ENCODE results near the gene EXT2. TPM values are rescaled to one million over a fixed set of nuclear protein-coding genes. Genes with fewer than 3 reads are reported as not detected.

EXT2 gene
- total RNA-seq, 4 donors from 2014 or later = 47.8 to 80.4 (median 68.0) TPM

- Histone ChIP-seq H3K27me3 (no peaks in the 10 kb centered on the region), H3K36me3 (peaks cover 0 to 4% (median 0%) of the 10 kb centered on the region in 4 donors), H3K4me1 (peaks cover 0 to 4% (median 0%) of the 10 kb centered on the region in 4 donors), H3K9me3 (peaks cover 0 to 19% (median 14%) of the 10 kb centered on the region in 4 donors), H3K27ac (replicated peaks in 1 of 4) (no peak overlapping the region), H3K4me3 (no peak overlapping the region)
- DNase-seq (ENCODE audit: extremely low spot score) = no peak
- TF ChIP-seq CTCF (IDR thresholded peaks at IDR 0.05) = no peak
- no peak for TF ChIP-seq EP300 (IDR thresholded peaks at IDR 0.05)
- TF ChIP-seq POLR2A (IDR thresholded peaks at IDR 0.05; ENCODE audit: low read depth) = no peak
- no peak for TF ChIP-seq POLR2AphosphoS5 (IDR thresholded peaks at IDR 0.05)
- intact Hi-C loops (cut with DNase I) = no loop called here
- WGBS = 64% methylated on average over 4 of the region's 4 CpGs
Measured at GRCh38 chr11:44256673-44257291, 161.3 kb downstream of the EXT2 start.

GRCh38 chr11:44257338-44258189 is 162.1 kb downstream of the EXT2 start:
- H3K36me3 ChIP-seq = no peaks in the 10 kb centered on the region
- H3K4me3 ChIP-seq = no peak overlapping the region
- no peak for DNase-seq (ENCODE audit: extremely low spot score)
- intact Hi-C loops (cut with DNase I) = no loop called here
- 97% methylated on average over 8 of the region's 8 CpGs for WGBS
- H3K4me1 ChIP-seq = peaks cover 0 to 4% (median 0%) of the 10 kb centered on the region in 4 donors
- TF ChIP-seq POLR2A (IDR thresholded peaks at IDR 0.05; ENCODE audit: low read depth) (no peak), POLR2AphosphoS5 (IDR thresholded peaks at IDR 0.05) (no peak), EP300 (IDR thresholded peaks at IDR 0.05) (no peak), CTCF (IDR thresholded peaks at IDR 0.05) (no peak)
- H3K27ac ChIP-seq (replicated peaks in 1 of 4) = no peak overlapping the region
- no peaks in the 10 kb centered on the region for H3K27me3 ChIP-seq
- H3K9me3 ChIP-seq = peaks cover 0 to 11% (median 10%) of the 10 kb centered on the region in 4 donors

- Histone ChIP-seq H3K4me1 (peaks cover 0 to 4% (median 0%) of the 10 kb centered on the region in 4 donors), H3K27me3 (no peaks in the 10 kb centered on the region), H3K27ac (replicated peaks in 1 of 4) (no peak overlapping the region), H3K36me3 (no peaks in the 10 kb centered on the region), H3K9me3 (peaks cover 0 to 5% (median 4%) of the 10 kb centered on the region in 4 donors), H3K4me3 (no peak overlapping the region)
- TF ChIP-seq EP300 (IDR thresholded peaks at IDR 0.05) = no peak
- TF ChIP-seq POLR2AphosphoS5 (IDR thresholded peaks at IDR 0.05) = no peak
- intact Hi-C loops (cut with DNase I) = no loop called here
- DNase-seq (ENCODE audit: extremely low spot score) = no peak
- whole genome bisulfite sequencing = 93% methylated on average over 3 of the region's 5 CpGs
Measured at GRCh38 chr11:44258190-44258489, 162.7 kb downstream of the EXT2 start.

- WGBS = 90% methylated on average over 5 of the region's 5 CpGs
- TF ChIP-seq POLR2A (IDR thresholded peaks at IDR 0.05; ENCODE audit: low read depth) = no peak
- TF ChIP-seq CTCF (IDR thresholded peaks at IDR 0.05) = no peak
- TF ChIP-seq EP300 (IDR thresholded peaks at IDR 0.05) = no peak
- TF ChIP-seq POLR2AphosphoS5 (IDR thresholded peaks at IDR 0.05) = no peak
- no peaks in the 10 kb centered on the region for H3K36me3 ChIP-seq
- peaks cover 0 to 2% (median 0%) of the 10 kb centered on the region in 4 donors for H3K27me3 ChIP-seq
- H3K4me3 ChIP-seq = no peak overlapping the region
- H3K9me3 ChIP-seq = no peaks in the 10 kb centered on the region
- H3K27ac ChIP-seq (replicated peaks in 1 of 4) = no peak overlapping the region
- intact Hi-C loops (cut with DNase I) = no loop called here
- H3K4me1 ChIP-seq = peaks cover 0 to 4% (median 0%) of the 10 kb centered on the region in 4 donors
- no peak for DNase-seq (ENCODE audit: extremely low spot score)
Measured at GRCh38 chr11:44258839-44259420, 163.5 kb downstream of the EXT2 start.

GRCh38 chr11:44260081-44260480 is 164.6 kb downstream of the EXT2 start:
- Histone ChIP-seq H3K9me3 (no peaks in the 10 kb centered on the region), H3K4me3 (no peak overlapping the region), H3K27me3 (peaks cover 0 to 14% (median 0%) of the 10 kb centered on the region in 4 donors), H3K27ac (replicated peaks in 1 of 4) (no peak overlapping the region), H3K36me3 (no peaks in the 10 kb centered on the region), H3K4me1 (peaks cover 0 to 4% (median 0%) of the 10 kb centered on the region in 4 donors)
- TF ChIP-seq CTCF (IDR thresholded peaks at IDR 0.05) (no peak), EP300 (IDR thresholded peaks at IDR 0.05) (no peak), POLR2AphosphoS5 (IDR thresholded peaks at IDR 0.05) (no peak), POLR2A (IDR thresholded peaks at IDR 0.05; ENCODE audit: low read depth) (no peak)
- no peak for DNase-seq (ENCODE audit: extremely low spot score)
- intact Hi-C loops (cut with DNase I) = no loop called here
- 58% methylated on average over 3 of the region's 4 CpGs for WGBS
